T-helper 2 cell treated with Interferon-gamma antibody and Interleukin-4, amounts not matched to agents 5 μg/mL and 100 μg/mL, for 36 hours (primary cell): ENCODE data around the gene L3MBTL3.
A peak's percentile ranks its signal among the peaks of the same experiment; 100 is the strongest.

Experiments used
- DNase-seq: peaks from one replicate; pipeline ENCODE4 v3.0.0; 2021; ENCODE audit warnings: low spot score
- H3K27ac Mint-ChIP-seq: one replicate; pipeline ENCODE4 v1.8.0; 2021; ENCODE audit warnings: mild to moderate bottlenecking, mixed read lengths
- H3K27me3 Mint-ChIP-seq: one replicate; pipeline ENCODE4 v1.8.0; 2021; ENCODE audit warnings: low read depth, mixed read lengths
- H3K36me3 Mint-ChIP-seq: one replicate; pipeline ENCODE4 v1.8.0; 2021; ENCODE audit warnings: low read depth, mixed read lengths
- H3K4me1 Mint-ChIP-seq: one replicate; pipeline ENCODE4 v1.8.0; 2021; ENCODE audit warnings: low read depth, mixed read lengths
- H3K4me3 Mint-ChIP-seq: one replicate; pipeline ENCODE4 v1.8.0; 2022; ENCODE audit warnings: mild to moderate bottlenecking, moderate library complexity, mixed read lengths
- H3K9me3 Mint-ChIP-seq: one replicate; pipeline ENCODE4 v1.8.0; 2021; ENCODE audit warnings: mixed read lengths

L3MBTL3 gene

GRCh38 chr6:130018292-130018743, at the start of gene L3MBTL3:
L3MBTL3 (plus strand) TSS chr6:130018581; CDS start chr6:130042700, 24,119 bp downstream.
- Mint-ChIP-seq H3K9me3 (no peaks in the 10 kb centered on the region), H3K4me1 (peaks cover 12% of the 10 kb centered on the region), H3K36me3 (peaks cover 2% of the 10 kb centered on the region), H3K4me3 (peak within 1 kb of the TSS; percentile 99), H3K27me3 (peaks cover 11% of the 10 kb centered on the region), H3K27ac (peak within 1 kb of the TSS; percentile 97)
- peak; percentile 83 for DNase-seq

GRCh38 chr6:129969064-129969463, 49.3 kb upstream of the L3MBTL3 start:
- Mint-ChIP-seq H3K27me3 (peaks cover 25% of the 10 kb centered on the region), H3K27ac (no peak overlapping the region), H3K4me3 (no peak overlapping the region), H3K4me1 (no peaks in the 10 kb centered on the region), H3K9me3 (peaks cover 4% of the 10 kb centered on the region), H3K36me3 (no peaks in the 10 kb centered on the region)
- DNase-seq: no peak

GRCh38 chr6:129976110-129976509, 42.3 kb upstream of the L3MBTL3 start:
- Mint-ChIP-seq H3K4me1 (no peaks in the 10 kb centered on the region), H3K27ac (no peak overlapping the region), H3K27me3 (peaks cover 10% of the 10 kb centered on the region), H3K4me3 (no peak overlapping the region), H3K9me3 (peaks cover 23% of the 10 kb centered on the region), H3K36me3 (no peaks in the 10 kb centered on the region)
- no peak for DNase-seq

- Mint-ChIP-seq H3K4me1 (no peaks in the 10 kb centered on the region), H3K27me3 (peaks cover 5% of the 10 kb centered on the region), H3K36me3 (no peaks in the 10 kb centered on the region)
Measured at GRCh38 chr6:129978148-129978916, 40.0 kb upstream of the L3MBTL3 start.

GRCh38 chr6:129980821-129981220, 37.6 kb upstream of the L3MBTL3 start:
- H3K27ac Mint-ChIP-seq: no peak overlapping the region
- peaks cover 10% of the 10 kb centered on the region for H3K27me3 Mint-ChIP-seq
- DNase-seq: no peak
- H3K4me1 Mint-ChIP-seq: no peaks in the 10 kb centered on the region
- H3K36me3 Mint-ChIP-seq: no peaks in the 10 kb centered on the region
- no peak overlapping the region for H3K4me3 Mint-ChIP-seq
- H3K9me3 Mint-ChIP-seq: peaks cover 23% of the 10 kb centered on the region

More at GRCh38 chr6:129978148-129978916, 40.0 kb upstream of the L3MBTL3 start:
- no peak overlapping the region for H3K4me3 Mint-ChIP-seq
- peaks cover 23% of the 10 kb centered on the region for H3K9me3 Mint-ChIP-seq
- no peak overlapping the region for H3K27ac Mint-ChIP-seq
- DNase-seq: no peak

GRCh38 chr6:129981598-129981997, 36.8 kb upstream of the L3MBTL3 start:
- Mint-ChIP-seq H3K27ac (no peak overlapping the region), H3K4me1 (no peaks in the 10 kb centered on the region), H3K4me3 (no peak overlapping the region), H3K27me3 (peaks cover 14% of the 10 kb centered on the region), H3K9me3 (peaks cover 23% of the 10 kb centered on the region), H3K36me3 (no peaks in the 10 kb centered on the region)
- no peak for DNase-seq

- DNase-seq: no peak
- no peaks in the 10 kb centered on the region for H3K9me3 Mint-ChIP-seq
- H3K27me3 Mint-ChIP-seq: peaks cover 22% of the 10 kb centered on the region
- peaks cover 9% of the 10 kb centered on the region for H3K4me1 Mint-ChIP-seq
- H3K36me3 Mint-ChIP-seq: no peaks in the 10 kb centered on the region
- H3K4me3 Mint-ChIP-seq: no peak overlapping the region
- H3K27ac Mint-ChIP-seq: no peak overlapping the region
Measured at GRCh38 chr6:129989396-129989795, 29.0 kb upstream of the L3MBTL3 start.

GRCh38 chr6:129992881-129993280, 25.5 kb upstream of the L3MBTL3 start:
- no peak for DNase-seq
- no peak overlapping the region for H3K27ac Mint-ChIP-seq
- H3K4me3 Mint-ChIP-seq: no peak overlapping the region
- no peaks in the 10 kb centered on the region for H3K36me3 Mint-ChIP-seq
- peaks cover 13% of the 10 kb centered on the region for H3K27me3 Mint-ChIP-seq
- H3K9me3 Mint-ChIP-seq: no peaks in the 10 kb centered on the region
- H3K4me1 Mint-ChIP-seq: peaks cover 9% of the 10 kb centered on the region

GRCh38 chr6:129994410-129994809, 24.0 kb upstream of the L3MBTL3 start:
- Mint-ChIP-seq H3K4me3 (no peak overlapping the region), H3K36me3 (no peaks in the 10 kb centered on the region), H3K27ac (no peak overlapping the region), H3K27me3 (peaks cover 15% of the 10 kb centered on the region), H3K9me3 (no peaks in the 10 kb centered on the region), H3K4me1 (peaks cover 4% of the 10 kb centered on the region)
- DNase-seq: no peak

GRCh38 chr6:129996387-129996786, 22.0 kb upstream of the L3MBTL3 start:
- H3K27ac Mint-ChIP-seq: no peak overlapping the region
- H3K9me3 Mint-ChIP-seq: no peaks in the 10 kb centered on the region
- DNase-seq: no peak
- H3K4me3 Mint-ChIP-seq: no peak overlapping the region
- H3K4me1 Mint-ChIP-seq: no peaks in the 10 kb centered on the region
- H3K36me3 Mint-ChIP-seq: no peaks in the 10 kb centered on the region
- peaks cover 24% of the 10 kb centered on the region for H3K27me3 Mint-ChIP-seq

GRCh38 chr6:130000526-130001421, 17.6 kb upstream of the L3MBTL3 start:
- H3K4me3 Mint-ChIP-seq: no peak overlapping the region
- H3K9me3 Mint-ChIP-seq: no peaks in the 10 kb centered on the region
- H3K36me3 Mint-ChIP-seq: no peaks in the 10 kb centered on the region
- peaks cover 18% of the 10 kb centered on the region for H3K27me3 Mint-ChIP-seq
- no peak overlapping the region for H3K27ac Mint-ChIP-seq
- no peak for DNase-seq
- H3K4me1 Mint-ChIP-seq: no peaks in the 10 kb centered on the region

- H3K27me3 Mint-ChIP-seq: peaks cover 12% of the 10 kb centered on the region
- no peaks in the 10 kb centered on the region for H3K9me3 Mint-ChIP-seq
- no peaks in the 10 kb centered on the region for H3K4me1 Mint-ChIP-seq
- no peak for DNase-seq
- no peak overlapping the region for H3K27ac Mint-ChIP-seq
- no peaks in the 10 kb centered on the region for H3K36me3 Mint-ChIP-seq
- H3K4me3 Mint-ChIP-seq: no peak overlapping the region
Measured at GRCh38 chr6:130008236-130008873, 10.0 kb upstream of the L3MBTL3 start.

GRCh38 chr6:130009146-130009545, 9.2 kb upstream of the L3MBTL3 start:
- H3K4me3 Mint-ChIP-seq: no peak overlapping the region
- no peak for DNase-seq

GRCh38 chr6:130010387-130010786, 8.0 kb upstream of the L3MBTL3 start:
- Mint-ChIP-seq H3K4me1 (no peaks in the 10 kb centered on the region), H3K27me3 (peaks cover 16% of the 10 kb centered on the region), H3K36me3 (no peaks in the 10 kb centered on the region), H3K9me3 (no peaks in the 10 kb centered on the region), H3K4me3 (no peak overlapping the region), H3K27ac (no peak overlapping the region)
- DNase-seq: no peak

More at GRCh38 chr6:130009146-130009545, 9.2 kb upstream of the L3MBTL3 start:
- Mint-ChIP-seq H3K27me3 (peaks cover 12% of the 10 kb centered on the region), H3K4me1 (no peaks in the 10 kb centered on the region), H3K27ac (no peak overlapping the region), H3K36me3 (no peaks in the 10 kb centered on the region), H3K9me3 (no peaks in the 10 kb centered on the region)
